Fibroblast of lung (primary cell): Measurements from ENCODE around the gene MRPS33.

Experiments
- CTCF ChIP-seq, 2 donors: IDR thresholded peaks in 1 of 2; conservative IDR thresholded peaks in 1 of 2; 1 replicate in 1 of 2; 2 replicates in 1 of 2; pipeline ENCODE4 v1.5.1; 2011 to 2012; ENCODE audit warnings: low read length in 2 of 2, control low read depth in 1 of 2, inconsistent platforms in 1 of 2, low read depth in 1 of 2, mild to moderate bottlenecking in 1 of 2
- EZH2 ChIP-seq: IDR thresholded peaks from 2 replicates; pipeline ENCODE4 v1.5.1; 2012; ENCODE audit warnings: low read length, control low read depth, mild to moderate bottlenecking; ENCODE audit errors: missing control alignments

DNA sequence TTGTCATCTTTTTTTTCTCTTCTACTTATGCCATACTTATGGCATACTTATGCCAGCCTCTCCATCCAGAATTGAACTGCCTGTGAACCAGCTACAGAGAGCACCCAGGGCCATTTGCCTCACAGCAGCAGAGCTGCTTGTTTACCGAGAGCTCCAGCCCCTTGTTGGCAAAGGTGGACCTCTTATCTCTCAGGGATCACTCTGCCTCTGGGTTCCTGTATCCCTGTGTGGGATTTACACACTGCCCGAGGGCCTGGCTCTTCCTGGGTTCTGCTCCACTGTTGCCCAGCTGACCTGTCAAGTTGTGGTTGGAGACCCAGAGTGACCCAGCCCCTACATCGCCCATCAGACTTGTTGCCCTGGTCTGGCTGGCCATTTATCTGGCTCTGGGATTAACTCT, 22.3 kb downstream of the MRPS33 start:
- TF ChIP-seq CTCF (conservative IDR thresholded peaks at IDR 0.05 in 1 of 2, IDR thresholded peaks at IDR 0.05 in 1 of 2; ENCODE audit: low read depth in 1 of 2, low read length in 2 of 2) (no peak), EZH2 (no peak)
